Brain microvascular endothelial cell (primary cell): Measurements from ENCODE around the gene DUSP8.

ENCODE experiments used
- DNase-seq: peaks from one replicate; pipeline ENCODE4 v3.0.0-alpha.2; 2020
- H3K27ac ChIP-seq: fragments of 250-450 bp; sonication (Bioruptor Pico); 2 replicates; pipeline ENCODE4 v1.5.1; 2020; ENCODE audit warnings: mild to moderate bottlenecking, moderate library complexity
- H3K27me3 ChIP-seq: fragments of 250-450 bp; sonication (Bioruptor Pico); replicated peaks from 2 replicates; pipeline ENCODE4 v1.5.1; 2020; ENCODE audit warnings: mild to moderate bottlenecking
- H3K36me3 ChIP-seq: fragments of 250-450 bp; sonication (Bioruptor Pico); replicated peaks from 2 replicates; pipeline ENCODE4 v1.5.1; 2020; ENCODE audit warnings: mild to moderate bottlenecking
- H3K4me3 ChIP-seq: 2 replicates; pipeline ENCODE4 v1.5.1; 2011; ENCODE audit warnings: low read depth, mild to moderate bottlenecking, control low read depth, low read length, moderate library complexity
- CTCF ChIP-seq: IDR thresholded peaks from 2 replicates; pipeline ENCODE4 v1.5.1; 2011; ENCODE audit warnings: low read depth, mild to moderate bottlenecking, moderate library complexity, low read length, control low read depth, inconsistent platforms; ENCODE audit errors: missing control alignments
- in situ Hi-C: cut with HindIII; loops from 2 replicates; pipeline ENCODE4 v1.10.0; 2017; ENCODE audit warnings: low sequenced_read_pairs, low pct_ligation_motif_present

The DUSP8 gene

GRCh38 chr11:1532606-1533341, 39.3 kb downstream of the DUSP8 start:
- TF ChIP-seq CTCF, result no peak
- Histone ChIP-seq H3K36me3 (no peaks in the 10 kb centered on the region), H3K4me3 (no peak overlapping the region), H3K27ac (no peak overlapping the region), H3K27me3 (no peaks in the 10 kb centered on the region)
- DNase-seq, result no peak
- in situ Hi-C loops, result no loop called here

- Histone ChIP-seq H3K27ac (no peak overlapping the region), H3K4me3 (no peak overlapping the region), H3K27me3 (no peaks in the 10 kb centered on the region), H3K36me3 (no peaks in the 10 kb centered on the region)
- in situ Hi-C loops, result no loop called here
- no peak for DNase-seq
- TF ChIP-seq CTCF, result no peak
Observed at GRCh38 chr11:1532014-1532586, 40.0 kb downstream of the DUSP8 start.

- in situ Hi-C loops, result no loop called here
- TF ChIP-seq CTCF, result no peak
- Histone ChIP-seq H3K27me3 (no peaks in the 10 kb centered on the region), H3K36me3 (no peaks in the 10 kb centered on the region), H3K4me3 (no peak overlapping the region), H3K27ac (no peak overlapping the region)
- no peak for DNase-seq
Observed at GRCh38 chr11:1531449-1532013, 40.5 kb downstream of the DUSP8 start.

GRCh38 chr11:1530686-1531448, 41.2 kb downstream of the DUSP8 start:
- H3K36me3 ChIP-seq, result no peaks in the 10 kb centered on the region
- no peak for DNase-seq
- TF ChIP-seq CTCF, result no peak
- in situ Hi-C loops, result no loop called here
- H3K27me3 ChIP-seq, result no peaks in the 10 kb centered on the region
- no peak overlapping the region for H3K27ac ChIP-seq
- H3K4me3 ChIP-seq, result no peak overlapping the region

- Histone ChIP-seq H3K27me3 (no peaks in the 10 kb centered on the region), H3K27ac (no peak overlapping the region), H3K36me3 (no peaks in the 10 kb centered on the region), H3K4me3 (no peak overlapping the region)
- in situ Hi-C loops, result no loop called here
- DNase-seq, result no peak
- TF ChIP-seq CTCF, result no peak
Observed at GRCh38 chr11:1529774-1530173, 42.3 kb downstream of the DUSP8 start.
